Heart left ventricle (tissue), 16 donors: ENCODE data around the gene C1orf35. TPM values are rescaled to one million over a fixed set of nuclear protein-coding genes. Genes with fewer than 3 reads are reported as not detected.

Source experiments
- ATAC-seq, 4 donors: fragments of 200-7000 bp; cut with Tn5 transposase; one replicate each; pipeline ENCODE4 v1.9.1; 2020 to 2022; ENCODE audit warnings: moderate library complexity in 4 of 4, mild to moderate bottlenecking in 3 of 4, moderate number of reproducible peaks in 1 of 4
- DNase-seq, 5 donors: peaks; one replicate each; pipeline ENCODE4 v3.0.0-alpha.2; 2020
- H3K27ac ChIP-seq, 12 donors: fragments of 200-600 bp; sonication (generic) in 4 of 12; one replicate each; pipeline versions ENCODE4 v1.5.0 to v1.8.0; 2016 to 2022; ENCODE audit warnings: mild to moderate bottlenecking in 2 of 12
- H3K27me3 ChIP-seq, 9 donors: fragments of 200-600 bp; sonication (generic) in 2 of 9; one replicate each; pipeline versions ENCODE4 v1.5.1 to v1.8.0; 2016 to 2022; ENCODE audit warnings: mild to moderate bottlenecking in 3 of 9
- H3K36me3 ChIP-seq, 9 donors: fragments of 200-600 bp; sonication (generic) in 2 of 9; one replicate each; pipeline versions ENCODE4 v1.5.0 to v1.8.0; 2018 to 2022; ENCODE audit warnings: mild to moderate bottlenecking in 2 of 9
- H3K4me1 ChIP-seq, 12 donors: fragments of 200-600 bp; sonication (generic) in 4 of 12; one replicate each; pipeline versions ENCODE4 v1.5.0 to v1.8.0; 2016 to 2022; ENCODE audit warnings: mild to moderate bottlenecking in 3 of 12
- H3K4me3 ChIP-seq, 12 donors: fragments of 200-600 bp; sonication (generic) in 4 of 12; one replicate each; pipeline versions ENCODE4 v1.5.0 to v1.8.0; 2017 to 2022; ENCODE audit warnings: mild to moderate bottlenecking in 9 of 12, moderate library complexity in 4 of 12
- H3K9me3 ChIP-seq, 12 donors: fragments of 200-600 bp; sonication (generic) in 4 of 12; one replicate each; pipeline versions ENCODE4 v1.5.0 to v1.8.0; 2016 to 2022; ENCODE audit warnings: mild to moderate bottlenecking in 1 of 12
- CTCF ChIP-seq, 12 donors: fragments of 200-600 bp; sonication (generic) in 4 of 12; IDR thresholded peaks; one replicate each; pipeline versions ENCODE4 v1.5.0 to v1.8.0; 2018 to 2022; ENCODE audit warnings: antibody characterized with exemption in 12 of 12, mild to moderate bottlenecking in 5 of 12
- POLR2A ChIP-seq, 2 donors: fragments of 450-650 bp; IDR thresholded peaks; one replicate each; pipeline ENCODE4 v1.6.1; 2017; ENCODE audit warnings: antibody characterized with exemption in 2 of 2, mild to moderate bottlenecking in 2 of 2, moderate library complexity in 2 of 2
- WGBS, 4 donors: extraction: QIAGEN DNeasy Blood & Tissue Kit in 2 of 4; methylation state at CpG; one replicate each; pipeline versions ENCODE4 v1.1.5 to v1.1.7; 2013 to 2018; 5-methylcytosine and 5-hydroxymethylcytosine counted together
- intact Hi-C, 10 donors: fragments of 100-400 bp; cut with DNase I; formaldehyde crosslinking; loops; one replicate each; pipeline versions ENCODE4 v1.11.1 to v1.14.2; 2022
- polyA plus RNA-seq, 2 donors: library from polyadenylated mRNA; stranded (reverse); fragments of 200-250 nt; gene quantifications; one replicate each; pipeline ENCODE4 v1.2.3, GENCODE V29; 2013
- total RNA-seq, 9 donors: library from RNA; depleted of rRNA in 2 of 9; stranded (reverse); fragments of >200 nt in 2 of 9; fragmentation: NEBNext Ultra II Directional in 3 of 9; extraction: Animal tissue kit (Norgen Biotek cat#: 25700) in 3 of 9; gene quantifications; one replicate each; pipeline versions ENCODE4 v1.1.0 to v1.2.4, GENCODE V29; 2016 to 2023
- donor health status: ischemic (EF 13 %, LVEDD 7.1; RV severe dilation, severe dysfunction).
- donor health status: healthy with polysubstance abuse.
- donor health status: DM: no; HTN: yes; CAD: no.
- donor health status: DM: no; HTN: no; CAD: no.
- donor health status: ischemic (EF 25% LVEDD 6.9; RV normal size, moderate dysfunction).
- donor health status: ischemic (EF 25% LVEDD 5.7; RV mildly dilated, moderate dysfunction).
- donor health status: healthy.
- donor health status: DM: yes; HTN: yes; CAD: no.
- donor health status: ischemic (EF 35%, LVEDD 5.7; RV mildly dilated, moderate dysfunction).
- donor health status: nonischemic (EF 11% LVEDD 7.7; RV severe dilation, severe dysfunction).
- donor health status: DM: yes; HTN: yes; CAD: no.
- donor health status: PGD.
- donor health status: ischemic (EF 29% LVEDD 5.4; RV normal size, mild dysfunction).
- donor health status: nonischemic (EF 23%, LVEDD 6.1; RV moderate dilation, normal function).

The C1orf35 gene
- total and polyA plus RNA-seq, 11 donors: 6.2 to 9.8 (median 7.7) TPM

GRCh38 chr1:228147151-228147693 is 44.1 kb upstream of the C1orf35 start:
- WGBS, 4 donors: 88 to 95% (median 95%) methylated on average over 9 to 20 of the region's 20 CpGs
- peak in 2 of 5 donors; percentile 8 to 60 for DNase-seq

GRCh38 chr1:228146417-228147150 is 43.5 kb upstream of the C1orf35 start:
- WGBS, 4 donors: 84 to 97% (median 92%) methylated on average over 10 to 18 of the region's 18 CpGs
- peaks cover 0 to 60% (median 32%) of the 10 kb centered on the region in 9 donors for H3K36me3 ChIP-seq
- H3K9me3 ChIP-seq: no peaks in the 10 kb centered on the region
- H3K27ac ChIP-seq: peak overlapping the region in 1 of 12 donors; percentile 88
- intact Hi-C loops: no loop called here
- no peaks in the 10 kb centered on the region for H3K27me3 ChIP-seq
- DNase-seq (peak in 1 of 5 donors; percentile 6), ATAC-seq (no peak)
- H3K4me1 ChIP-seq: peaks cover 28 to 86% (median 72%) of the 10 kb centered on the region in 12 donors
- TF ChIP-seq POLR2A (IDR thresholded peaks at IDR 0.05) (no peak), CTCF (IDR thresholded peaks at IDR 0.05) (no peak)
- no peak overlapping the region for H3K4me3 ChIP-seq

More at GRCh38 chr1:228147151-228147693, 44.1 kb upstream of the C1orf35 start:
- ATAC-seq: no peak
- intact Hi-C loops: no loop called here
- TF ChIP-seq POLR2A (IDR thresholded peaks at IDR 0.05): no peak
- TF ChIP-seq CTCF (IDR thresholded peaks at IDR 0.05): no peak
- Histone ChIP-seq H3K4me3 (no peak overlapping the region), H3K27me3 (no peaks in the 10 kb centered on the region), H3K27ac (peak overlapping the region in 5 of 12 donors; percentile 83 to 90 (median 85)), H3K9me3 (no peaks in the 10 kb centered on the region), H3K36me3 (peaks cover 0 to 54% (median 27%) of the 10 kb centered on the region in 9 donors), H3K4me1 (peaks cover 22 to 84% (median 71%) of the 10 kb centered on the region in 12 donors)

GRCh38 chr1:228145463-228146416 is 42.6 kb upstream of the C1orf35 start:
- intact Hi-C loops: no loop called here
- Histone ChIP-seq H3K4me1 (peaks cover 30 to 86% (median 72%) of the 10 kb centered on the region in 12 donors), H3K9me3 (no peaks in the 10 kb centered on the region), H3K36me3 (peaks cover 0 to 61% (median 32%) of the 10 kb centered on the region in 9 donors), H3K4me3 (no peak overlapping the region), H3K27ac (no peak overlapping the region), H3K27me3 (no peaks in the 10 kb centered on the region)
- peak in 2 of 5 donors; percentile 5 to 51 for DNase-seq
- ATAC-seq: no peak
- TF ChIP-seq CTCF (IDR thresholded peaks at IDR 0.05) (no peak), POLR2A (IDR thresholded peaks at IDR 0.05) (no peak)
- WGBS, 4 donors: 87 to 91% (median 88%) methylated on average over 21 to 31 of the region's 31 CpGs
